Glomerular visceral epithelial cell (primary cell): Measurements from ENCODE around the gene HNF4A.
"Not testable (repeated sequence)": the region's sequence is repeated elsewhere in the genome, so short reads cannot be mapped to it uniquely, and the experiment has no call there.

Experiments
- DNase-seq: peaks from one replicate; pipeline ENCODE4 v3.0.0-alpha.2; 2016; ENCODE audit errors: extremely low spot score

The HNF4A gene

GRCh38 chr20:44345147-44345546, 10.4 kb upstream of the HNF4A start:
- no peak for DNase-seq

DNA sequence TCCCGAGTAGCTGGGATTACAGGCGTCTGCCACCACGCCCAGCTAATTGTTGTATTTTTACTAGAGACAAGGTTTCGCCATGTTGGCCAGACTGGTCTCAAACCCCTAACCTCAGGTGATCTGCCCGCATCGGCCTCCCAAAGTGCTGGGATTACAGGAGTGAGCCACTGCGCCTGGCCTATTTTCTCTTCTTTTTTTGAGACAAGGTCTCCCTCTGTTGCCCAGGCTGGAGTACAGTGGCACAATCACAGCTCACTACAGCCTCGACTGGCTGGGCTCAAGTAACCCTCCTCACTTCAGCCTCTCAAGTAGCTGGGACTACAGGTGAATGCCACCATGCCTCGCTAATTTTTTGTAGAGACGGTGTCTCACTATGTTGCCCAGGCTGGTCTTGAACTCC, 9.6 kb upstream of the HNF4A start:
- not testable (repeated sequence) for DNase-seq

GRCh38 chr20:44348168-44348659, 7.3 kb upstream of the HNF4A start:
- DNase-seq: no peak

DNA sequence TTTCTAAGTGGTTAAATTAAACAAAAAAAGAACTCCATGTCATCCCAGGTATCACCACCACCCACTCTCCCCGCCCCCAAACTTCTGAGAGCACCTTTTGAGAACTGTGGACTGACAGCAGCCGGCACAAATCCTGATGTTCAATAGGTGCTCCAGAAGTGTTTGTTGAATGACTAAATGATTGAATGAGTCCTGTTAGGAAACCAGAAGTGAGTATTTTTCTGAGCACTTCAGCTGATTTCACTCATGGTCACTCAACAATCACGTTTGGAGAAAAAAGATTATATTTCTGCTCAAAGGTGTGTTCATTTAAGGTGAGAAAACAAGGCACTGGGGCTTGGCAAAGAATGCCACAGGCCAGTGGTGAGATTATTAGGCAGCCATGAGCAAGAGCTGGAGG, 6.2 kb upstream of the HNF4A start:
- no peak for DNase-seq

DNA sequence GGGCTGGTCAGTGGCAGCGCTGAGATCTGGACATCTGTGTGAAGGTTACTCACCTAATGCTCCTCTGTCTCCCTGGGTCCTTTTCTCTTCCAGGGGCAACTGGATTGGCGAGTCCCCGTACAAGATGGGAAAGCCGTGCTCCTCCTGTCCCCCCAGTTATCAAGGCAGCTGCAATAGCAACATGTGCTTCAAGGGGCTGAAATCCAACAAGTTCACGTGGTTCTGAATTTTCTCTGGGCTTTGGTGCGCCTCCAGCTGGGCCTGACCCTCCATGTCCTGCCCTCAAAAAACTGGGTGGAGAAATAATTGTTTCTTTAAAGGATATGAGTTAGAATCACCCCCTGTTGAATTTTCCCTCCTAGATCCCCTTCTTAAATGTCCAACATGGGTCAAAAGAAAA, 4.9 kb upstream of the HNF4A start:
- DNase-seq: no peak

- no peak for DNase-seq
These were observed 461 bp upstream of the HNF4A start for GRCh38 chr20:44354979-44355497.

GRCh38 chr20:44356353-44356723, 839 bp downstream of the HNF4A start:
- no peak for DNase-seq

DNA sequence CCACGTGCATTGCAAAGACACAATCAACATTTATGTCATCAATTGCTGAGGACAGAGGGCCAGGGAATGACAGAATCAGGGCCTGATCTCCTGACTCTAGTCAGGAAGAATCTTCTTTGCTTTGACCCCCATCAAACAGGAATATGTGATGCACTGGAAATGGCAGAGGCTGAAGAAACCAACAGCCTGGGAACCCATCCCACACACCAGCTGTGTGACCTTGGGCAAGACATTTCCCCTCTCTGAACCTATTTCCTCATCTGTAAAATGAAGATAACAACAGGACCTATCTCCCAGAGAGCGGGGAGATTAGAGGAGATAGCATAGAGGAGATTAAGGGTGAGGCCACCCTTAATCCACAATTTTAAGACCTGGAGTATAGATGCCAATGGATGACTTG, 1.5 kb downstream of the HNF4A start:
- no peak for DNase-seq

DNA sequence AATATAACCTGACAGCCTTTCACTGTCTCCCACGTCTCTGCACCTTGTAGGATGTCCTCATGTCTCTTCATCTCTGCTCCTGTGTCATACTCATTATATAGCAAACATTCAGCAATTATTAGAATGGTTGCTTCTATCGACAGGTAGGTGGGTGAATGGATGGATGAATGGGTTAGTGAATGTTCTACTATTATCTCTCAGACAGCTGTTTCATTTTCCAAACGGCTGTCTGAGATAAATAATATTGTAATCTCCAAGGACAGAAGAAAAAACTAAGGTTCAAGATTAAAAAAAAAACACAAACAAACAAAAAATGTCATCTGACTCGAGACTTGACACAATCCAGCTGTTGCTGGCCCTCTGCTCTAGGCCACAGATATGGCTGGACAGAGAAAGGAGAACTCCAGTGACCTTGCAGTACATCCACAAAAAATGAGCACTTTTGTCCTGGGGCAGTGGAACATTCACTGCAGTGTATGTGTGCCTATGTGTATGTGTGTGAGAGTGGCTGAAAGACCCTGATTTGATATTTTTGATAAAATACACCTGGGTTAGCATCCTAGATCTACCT, 2.1 kb downstream of the HNF4A start:
- DNase-seq: no peak

DNA sequence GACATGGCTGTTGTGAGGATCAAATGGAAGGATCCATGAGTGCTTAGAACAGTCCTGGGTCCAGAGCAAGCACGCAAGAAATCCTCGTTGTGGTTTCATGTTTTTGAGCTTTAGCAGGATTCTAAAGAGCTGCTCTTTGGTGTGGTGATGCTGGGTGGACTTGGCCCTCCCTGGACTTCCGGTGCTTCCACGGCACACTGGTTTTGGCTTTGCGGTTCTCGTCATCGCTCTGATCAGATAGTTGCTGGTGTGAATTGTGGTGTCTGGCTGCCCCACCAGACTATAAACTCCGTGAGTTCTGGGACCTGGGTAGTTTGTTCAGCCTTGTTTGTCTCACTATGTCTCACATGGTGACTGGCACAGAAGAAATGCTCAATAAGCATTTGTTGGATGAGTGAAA, 3.3 kb downstream of the HNF4A start:
- DNase-seq: peak; percentile 14

DNA sequence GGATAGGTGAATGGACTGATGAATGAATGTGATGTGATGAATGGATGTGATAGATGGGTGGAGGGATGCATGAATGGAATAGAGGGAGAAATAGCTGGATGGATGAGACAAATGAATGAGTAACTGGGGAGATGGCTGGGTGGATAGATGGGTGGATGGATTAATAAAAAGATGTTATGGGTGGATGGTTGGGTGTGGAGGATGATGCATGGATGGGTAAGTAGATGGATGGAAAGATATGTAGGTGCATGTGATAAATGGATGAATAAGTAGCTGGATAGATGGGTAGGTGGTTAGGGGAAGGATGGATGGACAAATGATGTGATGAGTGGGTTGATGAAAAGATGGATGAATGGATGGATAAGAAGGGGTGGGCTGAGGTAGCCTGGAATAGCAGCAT, 4.7 kb downstream of the HNF4A start:
- DNase-seq: no peak

- DNase-seq: no peak
These were observed 5.5 kb downstream of the HNF4A start for GRCh38 chr20:44361021-44361420.

GRCh38 chr20:44362466-44362940, 7.0 kb downstream of the HNF4A start:
- DNase-seq: no peak

DNA sequence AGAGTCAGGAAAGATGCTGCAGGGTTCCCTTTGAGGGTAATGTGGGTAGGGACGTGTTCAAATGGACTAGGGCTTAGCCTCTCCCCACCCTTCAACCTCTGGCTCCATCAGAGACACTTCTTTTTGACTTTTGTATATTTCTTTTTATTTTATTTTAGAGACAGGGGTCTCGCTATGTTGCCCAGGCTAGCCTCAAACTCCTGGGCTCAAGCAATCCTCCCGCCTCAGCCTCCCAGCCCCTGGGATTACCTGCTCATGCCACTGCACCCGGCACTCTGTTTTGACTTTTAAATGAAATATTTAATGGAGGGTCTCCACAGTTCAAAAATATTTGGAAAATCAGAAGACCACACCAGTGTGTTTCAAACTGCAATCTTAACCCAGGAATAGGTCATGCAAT, 8.6 kb downstream of the HNF4A start:
- DNase-seq: no peak

GRCh38 chr20:44364780-44365179, 9.3 kb downstream of the HNF4A start:
- DNase-seq: no peak

DNA sequence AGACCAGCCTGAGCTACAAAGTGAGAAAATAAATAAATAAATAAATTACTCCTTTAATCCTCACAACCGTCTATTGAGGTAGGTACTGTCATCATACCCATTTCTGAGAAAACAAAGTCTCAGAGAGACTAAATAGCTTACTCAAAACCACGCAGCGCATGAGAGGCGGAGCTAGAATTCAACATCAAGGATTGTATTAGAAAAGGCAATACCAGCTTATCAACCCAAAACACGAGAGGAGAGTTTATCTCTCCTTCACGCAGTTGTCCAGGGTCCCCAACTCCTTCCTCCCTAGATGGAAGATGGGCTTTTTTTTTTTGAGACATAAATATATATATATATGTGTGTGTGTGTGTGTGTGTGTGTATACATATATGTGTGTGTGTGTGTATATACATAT, 12.2 kb downstream of the HNF4A start:
- DNase-seq: no peak

GRCh38 chr20:44370639-44371218, 15.2 kb downstream of the HNF4A start:
- DNase-seq: no peak

DNA sequence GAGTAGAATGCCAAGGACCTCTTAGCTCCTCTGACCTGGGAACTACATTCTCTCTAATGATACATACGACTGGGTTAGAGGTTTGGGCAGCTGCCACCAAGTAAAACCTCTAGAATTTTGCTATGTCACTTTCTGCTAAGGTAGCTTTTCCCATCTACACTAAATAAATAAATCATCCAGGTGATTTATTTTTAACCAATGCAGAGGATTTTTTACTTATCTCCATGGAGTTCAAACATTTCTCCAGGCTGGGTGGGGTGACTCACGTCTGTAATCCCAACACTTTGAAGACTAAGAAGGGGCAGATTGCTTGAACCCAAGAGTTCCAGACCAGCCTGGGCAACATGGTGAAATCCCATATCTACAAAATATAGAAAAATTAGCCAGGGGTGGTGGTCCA, 27.1 kb downstream of the HNF4A start:
- no peak for DNase-seq

GRCh38 chr20:44384423-44385027, 29.0 kb downstream of the HNF4A start:
- peak; percentile 68 for DNase-seq

DNA sequence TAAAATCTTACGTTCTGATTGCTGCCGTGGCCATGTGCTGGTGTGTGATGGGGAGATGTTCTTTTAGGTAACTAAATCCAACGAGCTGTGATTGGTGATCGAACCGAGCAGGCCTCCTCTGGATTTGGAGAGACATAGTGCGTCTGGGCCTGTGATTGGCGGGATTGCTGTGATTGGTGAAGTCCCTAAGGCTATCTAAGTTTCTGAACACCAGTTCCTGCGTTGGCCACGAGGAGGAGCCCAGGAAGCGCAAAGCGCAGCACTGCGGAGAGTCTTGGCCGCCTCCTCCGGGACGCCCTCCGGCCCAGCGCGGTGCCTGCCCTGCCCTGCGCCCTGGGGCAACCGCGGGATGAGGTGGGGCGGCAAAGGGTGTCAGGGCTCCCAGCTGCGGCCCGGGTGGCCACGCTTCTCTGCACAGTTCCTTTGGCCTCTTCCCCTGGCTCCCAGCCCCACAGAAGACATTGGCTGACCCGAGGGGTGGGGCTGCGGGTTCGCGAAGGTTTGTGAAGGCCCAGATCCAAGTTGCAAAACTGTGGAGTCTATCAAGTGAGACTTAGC, 33.0 kb downstream of the HNF4A start:
- DNase-seq: peak; percentile 65

GRCh38 chr20:44389871-44390270, 34.4 kb downstream of the HNF4A start:
- no peak for DNase-seq

DNA sequence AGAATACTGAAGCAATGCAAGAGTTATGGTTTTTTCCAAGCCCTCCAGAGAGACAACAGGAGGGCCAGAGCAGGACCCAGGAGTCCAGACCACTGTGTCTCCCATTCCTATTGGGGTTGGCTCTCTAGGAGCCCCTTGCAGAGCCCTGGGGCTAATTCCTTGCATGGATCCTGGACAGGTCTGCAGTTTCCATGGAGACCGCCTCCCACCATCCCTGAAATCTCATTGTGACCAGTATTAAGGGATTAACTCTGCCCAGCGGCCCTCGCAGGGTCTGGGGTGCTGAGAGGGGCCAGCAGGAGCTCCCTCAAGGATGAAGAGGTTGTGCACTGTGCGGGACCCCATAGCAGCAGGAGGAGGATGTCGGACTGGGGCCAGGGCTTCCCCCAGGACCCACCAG, 34.8 kb downstream of the HNF4A start:
- no peak for DNase-seq
